Measurements from ENCODE around the gene INIP. TPM values are rescaled to one million over a fixed set of nuclear protein-coding genes. Genes with fewer than 3 reads are reported as not detected.

Gene INIP
- polyA plus RNA-seq, 1 donor from 2014 or later, result 64.7 TPM

DNA sequence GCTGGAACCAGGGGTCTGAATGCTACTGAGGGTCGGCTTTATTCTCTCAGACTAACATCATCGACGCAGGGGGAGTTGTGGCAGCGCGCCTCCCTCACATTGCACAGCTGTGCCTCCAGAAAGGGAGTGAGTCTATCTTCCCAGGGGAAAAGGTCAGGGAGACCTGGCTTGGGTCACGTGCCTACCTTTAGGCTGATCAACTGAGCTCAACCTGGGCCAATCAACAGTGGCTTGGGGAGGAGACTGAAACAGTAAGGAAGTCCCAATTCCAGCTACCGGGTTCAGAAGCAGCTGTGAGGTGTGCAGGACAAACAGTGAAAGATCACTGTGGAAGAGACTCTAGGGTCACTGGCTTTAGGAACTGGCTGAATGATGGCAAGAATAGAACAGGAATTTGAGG, 46.9 kb upstream of the INIP start:
- Histone ChIP-seq H3K4me2 (ENCODE audit: low read length) (no peak overlapping the region), H3K9me2 (ENCODE audit: insufficient read depth, low read length) (no peaks in the 10 kb centered on the region), H3K36me3 (ENCODE audit: insufficient read depth, low read length) (peaks cover 3% of the 10 kb centered on the region), H3K27ac (ENCODE audit: low read length) (no peak overlapping the region), H3K79me2 (replicated peaks; ENCODE audit: insufficient read depth, low read length) (peaks cover 4% of the 10 kb centered on the region), H4K20me1 (ENCODE audit: insufficient read depth) (no peaks in the 10 kb centered on the region), H3F3A (ENCODE audit: insufficient read depth, low read length, poor library complexity, severe bottlenecking) (no peaks in the 10 kb centered on the region), H3K9ac (ENCODE audit: low read length) (no peak overlapping the region), H3K27me3 (ENCODE audit: insufficient read depth, low read depth, low read length) (no peaks in the 10 kb centered on the region), H3K9me3 (ENCODE audit: low read length) (peaks cover 2% of the 10 kb centered on the region), H3K4me3 (ENCODE audit: low read length) (no peak overlapping the region), H2AFZ (ENCODE audit: low read depth, low read length) (no peak overlapping the region)
- TF ChIP-seq SMC3 (conservative IDR thresholded peaks at IDR 0.05; ENCODE audit: poor library complexity) (no peak), RAD21 (conservative IDR thresholded peaks at IDR 0.05) (no peak), EZH2 (IDR thresholded peaks at IDR 0.05; ENCODE audit: borderline replicate concordance, insufficient read depth, low read length, poor library complexity, severe bottlenecking) (no peak), TAF1 (IDR thresholded peaks at IDR 0.05; ENCODE audit: low read depth) (no peak), EP300 (conservative IDR thresholded peaks at IDR 0.05; ENCODE audit: poor library complexity, severe bottlenecking) (no peak), MXI1 (conservative IDR thresholded peaks at IDR 0.05; ENCODE audit: poor library complexity, severe bottlenecking) (no peak), POLR2AphosphoS5 (IDR thresholded peaks at IDR 0.05) (no peak)
- TF ChIP-seq, protein P1, sequence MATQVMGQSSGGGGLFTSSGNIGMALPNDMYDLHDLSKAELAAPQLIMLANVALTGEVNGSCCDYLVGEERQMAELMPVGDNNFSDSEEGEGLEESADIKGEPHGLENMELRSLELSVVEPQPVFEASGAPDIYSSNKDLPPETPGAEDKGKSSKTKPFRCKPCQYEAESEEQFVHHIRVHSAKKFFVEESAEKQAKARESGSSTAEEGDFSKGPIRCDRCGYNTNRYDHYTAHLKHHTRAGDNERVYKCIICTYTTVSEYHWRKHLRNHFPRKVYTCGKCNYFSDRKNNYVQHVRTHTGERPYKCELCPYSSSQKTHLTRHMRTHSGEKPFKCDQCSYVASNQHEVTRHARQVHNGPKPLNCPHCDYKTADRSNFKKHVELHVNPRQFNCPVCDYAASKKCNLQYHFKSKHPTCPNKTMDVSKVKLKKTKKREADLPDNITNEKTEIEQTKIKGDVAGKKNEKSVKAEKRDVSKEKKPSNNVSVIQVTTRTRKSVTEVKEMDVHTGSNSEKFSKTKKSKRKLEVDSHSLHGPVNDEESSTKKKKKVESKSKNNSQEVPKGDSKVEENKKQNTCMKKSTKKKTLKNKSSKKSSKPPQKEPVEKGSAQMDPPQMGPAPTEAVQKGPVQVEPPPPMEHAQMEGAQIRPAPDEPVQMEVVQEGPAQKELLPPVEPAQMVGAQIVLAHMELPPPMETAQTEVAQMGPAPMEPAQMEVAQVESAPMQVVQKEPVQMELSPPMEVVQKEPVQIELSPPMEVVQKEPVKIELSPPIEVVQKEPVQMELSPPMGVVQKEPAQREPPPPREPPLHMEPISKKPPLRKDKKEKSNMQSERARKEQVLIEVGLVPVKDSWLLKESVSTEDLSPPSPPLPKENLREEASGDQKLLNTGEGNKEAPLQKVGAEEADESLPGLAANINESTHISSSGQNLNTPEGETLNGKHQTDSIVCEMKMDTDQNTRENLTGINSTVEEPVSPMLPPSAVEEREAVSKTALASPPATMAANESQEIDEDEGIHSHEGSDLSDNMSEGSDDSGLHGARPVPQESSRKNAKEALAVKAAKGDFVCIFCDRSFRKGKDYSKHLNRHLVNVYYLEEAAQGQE (IDR thresholded peaks at IDR 0.05; ENCODE audit: borderline replicate concordance), result no peak
- TF ChIP-seq, protein P2, sequence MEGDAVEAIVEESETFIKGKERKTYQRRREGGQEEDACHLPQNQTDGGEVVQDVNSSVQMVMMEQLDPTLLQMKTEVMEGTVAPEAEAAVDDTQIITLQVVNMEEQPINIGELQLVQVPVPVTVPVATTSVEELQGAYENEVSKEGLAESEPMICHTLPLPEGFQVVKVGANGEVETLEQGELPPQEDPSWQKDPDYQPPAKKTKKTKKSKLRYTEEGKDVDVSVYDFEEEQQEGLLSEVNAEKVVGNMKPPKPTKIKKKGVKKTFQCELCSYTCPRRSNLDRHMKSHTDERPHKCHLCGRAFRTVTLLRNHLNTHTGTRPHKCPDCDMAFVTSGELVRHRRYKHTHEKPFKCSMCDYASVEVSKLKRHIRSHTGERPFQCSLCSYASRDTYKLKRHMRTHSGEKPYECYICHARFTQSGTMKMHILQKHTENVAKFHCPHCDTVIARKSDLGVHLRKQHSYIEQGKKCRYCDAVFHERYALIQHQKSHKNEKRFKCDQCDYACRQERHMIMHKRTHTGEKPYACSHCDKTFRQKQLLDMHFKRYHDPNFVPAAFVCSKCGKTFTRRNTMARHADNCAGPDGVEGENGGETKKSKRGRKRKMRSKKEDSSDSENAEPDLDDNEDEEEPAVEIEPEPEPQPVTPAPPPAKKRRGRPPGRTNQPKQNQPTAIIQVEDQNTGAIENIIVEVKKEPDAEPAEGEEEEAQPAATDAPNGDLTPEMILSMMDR (IDR thresholded peaks at IDR 0.05; ENCODE audit: poor library complexity, severe bottlenecking), result no peak

DNA sequence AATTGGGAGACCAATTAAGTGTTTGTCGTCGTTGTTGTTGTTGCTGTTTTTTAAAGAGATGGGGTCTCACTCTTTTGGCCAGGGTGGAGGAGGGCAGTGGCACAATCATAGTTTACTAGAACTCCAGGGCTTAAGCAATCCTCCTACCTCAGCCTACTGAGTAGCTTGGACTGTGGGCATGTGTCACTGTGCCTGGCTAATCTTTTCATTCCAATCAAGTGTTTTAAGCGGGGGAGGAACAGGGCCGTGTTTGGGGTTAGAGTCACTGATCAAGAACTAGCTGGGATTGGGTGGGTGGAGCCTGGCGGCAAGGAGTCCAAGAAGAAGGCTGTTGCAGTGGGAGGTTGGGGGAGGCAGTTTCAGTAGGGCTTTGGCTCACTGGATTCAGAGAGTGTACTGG, 46.4 kb upstream of the INIP start:
- no peak overlapping the region for H3K27ac ChIP-seq (ENCODE audit: low read length)
- no peaks in the 10 kb centered on the region for H4K20me1 ChIP-seq (ENCODE audit: insufficient read depth)
- peaks cover 2% of the 10 kb centered on the region for H3K9me3 ChIP-seq (ENCODE audit: low read length)
- no peaks in the 10 kb centered on the region for H3K9me2 ChIP-seq (ENCODE audit: insufficient read depth, low read length)
- H3K4me3 ChIP-seq (ENCODE audit: low read length), result no peak overlapping the region
- TF ChIP-seq EZH2 (IDR thresholded peaks at IDR 0.05; ENCODE audit: borderline replicate concordance, insufficient read depth, low read length, poor library complexity, severe bottlenecking) (no peak), EP300 (conservative IDR thresholded peaks at IDR 0.05; ENCODE audit: poor library complexity, severe bottlenecking) (no peak), RAD21 (conservative IDR thresholded peaks at IDR 0.05) (no peak), POLR2AphosphoS5 (IDR thresholded peaks at IDR 0.05) (no peak), SMC3 (conservative IDR thresholded peaks at IDR 0.05; ENCODE audit: poor library complexity) (no peak), MXI1 (conservative IDR thresholded peaks at IDR 0.05; ENCODE audit: poor library complexity, severe bottlenecking) (no peak), TAF1 (IDR thresholded peaks at IDR 0.05; ENCODE audit: low read depth) (no peak)
- TF ChIP-seq, protein P2 (IDR thresholded peaks at IDR 0.05; ENCODE audit: poor library complexity, severe bottlenecking), result no peak
- TF ChIP-seq, protein P1 (IDR thresholded peaks at IDR 0.05; ENCODE audit: borderline replicate concordance), result no peak
- H3K9ac ChIP-seq (ENCODE audit: low read length), result no peak overlapping the region
- peaks cover 3% of the 10 kb centered on the region for H3K36me3 ChIP-seq (ENCODE audit: insufficient read depth, low read length)
- no peak overlapping the region for H2AFZ ChIP-seq (ENCODE audit: low read depth, low read length)
- H3F3A ChIP-seq (ENCODE audit: insufficient read depth, low read length, poor library complexity, severe bottlenecking), result no peaks in the 10 kb centered on the region
- H3K79me2 ChIP-seq (replicated peaks; ENCODE audit: insufficient read depth, low read length), result peaks cover 4% of the 10 kb centered on the region
- no peak overlapping the region for H3K4me2 ChIP-seq (ENCODE audit: low read length)
- no peaks in the 10 kb centered on the region for H3K27me3 ChIP-seq (ENCODE audit: insufficient read depth, low read depth, low read length)
